Spleen (tissue), 7 donors: ENCODE measurements around the gene CLDN24.

Experiments
- CTCF ChIP-seq, 11 experiments: fragments of 200-600 bp in 7 of 11; fragments of 450-650 bp in 4 of 11; sonication (generic) in 4 of 11; IDR thresholded peaks in 8 of 11; conservative IDR thresholded peaks in 3 of 11; 1 replicate in 7 of 11; 2 replicates in 4 of 11; pipeline versions ENCODE4 v1.4.0 to v1.8.0; 2016 to 2021; ENCODE audit warnings: antibody characterized with exemption in 11 of 11, inconsistent platforms in 4 of 11, mild to moderate bottlenecking in 1 of 11
- POLR2A ChIP-seq, 3 donors: fragments of 450-650 bp; IDR thresholded peaks; one replicate each; pipeline ENCODE4 v1.5.1; 2017; ENCODE audit warnings: antibody characterized with exemption in 3 of 3, mild to moderate bottlenecking in 1 of 3
- POLR2AphosphoS5 ChIP-seq, 3 donors: sonication (generic); formaldehyde crosslinking; IDR thresholded peaks; one replicate each; pipeline ENCODE4 v1.5.1; 2017; ENCODE audit warnings: antibody characterized with exemption in 3 of 3
- donor health status: DM: no; HTN: no; CAD: no; lungs with moderate emphysema.
- donor health status: DM: no; HTN: no; CAD: no.
- donor health status: DM: no; HTN: no; CAD: no.

- no peak for TF ChIP-seq CTCF (IDR thresholded peaks at IDR 0.05 in 8 of 11, conservative IDR thresholded peaks at IDR 0.05 in 3 of 11)
- no peak for TF ChIP-seq POLR2A (IDR thresholded peaks at IDR 0.05)
- TF ChIP-seq POLR2AphosphoS5 (IDR thresholded peaks at IDR 0.05), result no peak
Measured at GRCh38 chr4:183329244-183329643, 7.0 kb upstream of the CLDN24 start.
